Neural cell (in vitro differentiated cells): Measurements from ENCODE around the gene PDIA4. TPM values are rescaled to one million over a fixed set of nuclear protein-coding genes. Genes with fewer than 3 reads are reported as not detected.

Experiments
- H2AFZ ChIP-seq: fragments of 200-600, 300-800 bp; sonication (generic), shearing (Covaris generic); 2 replicates; pipeline ENCODE4 v1.6.0; 2014; ENCODE audit warnings: low read depth, mild to moderate bottlenecking, antibody characterized with exemption, low read length, moderate library complexity
- H3F3A ChIP-seq: fragments of 200-600 bp; shearing (Covaris generic); 2 replicates; pipeline ENCODE4 v1.6.1; 2016; ENCODE audit warnings: mild to moderate bottlenecking, moderate library complexity, mixed read lengths, antibody characterized with exemption, low read length; ENCODE audit not compliant: insufficient read depth, poor library complexity, severe bottlenecking
- H3K27ac ChIP-seq: fragments of 200-600, 300-800 bp; sonication (generic), shearing (Covaris generic); 2 replicates; pipeline ENCODE4 v1.5.1; 2014; ENCODE audit warnings: mild to moderate bottlenecking, low read length, moderate library complexity
- H3K27me3 ChIP-seq: fragments of 300-800, 200-600 bp; sonication (generic), shearing (Covaris generic); 2 replicates; pipeline ENCODE4 v1.6.0; 2014; ENCODE audit warnings: mild to moderate bottlenecking, low read depth, low read length, moderate library complexity; ENCODE audit not compliant: insufficient read depth
- H3K36me3 ChIP-seq: fragments of 300-800, 200-600 bp; sonication (generic), shearing (Covaris generic); 2 replicates; pipeline ENCODE4 v1.5.1; 2014; ENCODE audit warnings: mild to moderate bottlenecking, antibody characterized with exemption, low read length, moderate library complexity; ENCODE audit not compliant: insufficient read depth
- H3K4me2 ChIP-seq: fragments of 300-800, 200-600 bp; sonication (generic), shearing (Covaris generic); 2 replicates; pipeline ENCODE4 v1.6.0; 2014; ENCODE audit warnings: mild to moderate bottlenecking, low read length
- H3K4me3 ChIP-seq: fragments of 300-800, 200-600 bp; sonication (generic), shearing (Covaris generic); 2 replicates; pipeline ENCODE4 v1.5.1; 2014; ENCODE audit warnings: mild to moderate bottlenecking, low read length, moderate library complexity
- H3K79me2 ChIP-seq: fragments of 200-600 bp; shearing (Covaris generic); replicated peaks from 2 replicates; pipeline ENCODE4 v1.6.0; 2014; ENCODE audit warnings: mild to moderate bottlenecking, low read length, moderate library complexity; ENCODE audit not compliant: insufficient read depth
- H3K9ac ChIP-seq: fragments of 300-800, 200-600 bp; sonication (generic), shearing (Covaris generic); 2 replicates; pipeline ENCODE4 v1.6.1; 2016; ENCODE audit warnings: mild to moderate bottlenecking, low read length, mixed read lengths
- H3K9me2 ChIP-seq: fragments of 200-600 bp; shearing (Covaris generic); 2 replicates; pipeline ENCODE4 v1.6.1; 2016; ENCODE audit warnings: mild to moderate bottlenecking, low read length, mixed read lengths; ENCODE audit not compliant: insufficient read depth
- H3K9me3 ChIP-seq: fragments of 200-600, 300-800 bp; sonication (generic), shearing (Covaris generic); 2 replicates; pipeline ENCODE4 v1.6.1; 2016; ENCODE audit warnings: mild to moderate bottlenecking, mixed run types, low read length, moderate library complexity, mixed read lengths
- H4K20me1 ChIP-seq: fragments of 200-600 bp; shearing (Covaris generic); 2 replicates; pipeline ENCODE4 v1.6.1; 2016; ENCODE audit warnings: mild to moderate bottlenecking, mixed run types; ENCODE audit not compliant: insufficient read depth
- CTCF ChIP-seq: fragments of 450-650 bp; IDR thresholded peaks from 2 replicates; pipeline ENCODE4 v1.5.1; 2014; ENCODE audit warnings: antibody characterized with exemption, mild to moderate bottlenecking, moderate library complexity; ENCODE audit not compliant: poor library complexity, severe bottlenecking
- EP300 ChIP-seq: fragments of 450-650 bp; conservative IDR thresholded peaks from 2 replicates; pipeline ENCODE4 v1.6.1; 2014; ENCODE audit warnings: antibody characterized with exemption, mild to moderate bottlenecking, moderate library complexity; ENCODE audit not compliant: poor library complexity, severe bottlenecking
- EZH2 ChIP-seq: fragments of 200-600, 300-800 bp; shearing (Covaris generic), sonication (generic); IDR thresholded peaks from 2 replicates; pipeline ENCODE4 v1.6.1; 2014; ENCODE audit warnings: antibody characterized with exemption, low read length, borderline replicate concordance, mild to moderate bottlenecking; ENCODE audit not compliant: insufficient read depth, poor library complexity, severe bottlenecking
- MXI1 ChIP-seq: fragments of 450-650 bp; conservative IDR thresholded peaks from 2 replicates; pipeline ENCODE4 v1.6.1; 2014; ENCODE audit warnings: antibody characterized with exemption, mild to moderate bottlenecking; ENCODE audit not compliant: poor library complexity, severe bottlenecking
- POLR2AphosphoS5 ChIP-seq: IDR thresholded peaks from 2 replicates; pipeline ENCODE4 v1.6.1; 2012
- RAD21 ChIP-seq: fragments of 450-650 bp; conservative IDR thresholded peaks from 2 replicates; pipeline ENCODE4 v1.6.1; 2014; ENCODE audit warnings: antibody characterized with exemption, mild to moderate bottlenecking, moderate library complexity
- REST ChIP-seq: IDR thresholded peaks from 2 replicates; pipeline ENCODE4 v1.6.1; 2012; ENCODE audit warnings: borderline replicate concordance
- SMC3 ChIP-seq: fragments of 450-650 bp; conservative IDR thresholded peaks from 2 replicates; pipeline ENCODE4 v1.6.1; 2014; ENCODE audit warnings: antibody characterized with exemption, mild to moderate bottlenecking, moderate library complexity; ENCODE audit not compliant: poor library complexity
- TAF1 ChIP-seq: IDR thresholded peaks from 2 replicates; pipeline ENCODE4 v1.6.1; 2012; ENCODE audit warnings: low read depth
- polyA plus RNA-seq: library from polyadenylated mRNA; depleted of rRNA; stranded (reverse); fragments of >200 nt; gene quantifications from 2 replicates; pipeline ENCODE4 v1.2.3, GENCODE V29; 2014

PDIA4 gene
- polyA plus RNA-seq, 1 donor from 2014 or later, result 41.8 TPM

GRCh38 chr7:149007146-149007545, 21.2 kb downstream of the PDIA4 start:
- Histone ChIP-seq H3K36me3 (peaks cover 17% of the 10 kb centered on the region), H3K27me3 (no peaks in the 10 kb centered on the region), H3K9me3 (no peaks in the 10 kb centered on the region), H4K20me1 (no peaks in the 10 kb centered on the region), H3K4me3 (no peak overlapping the region), H3K27ac (no peak overlapping the region), H3K79me2 (no peaks in the 10 kb centered on the region), H3K4me2 (no peak overlapping the region), H2AFZ (no peak overlapping the region), H3F3A (no peaks in the 10 kb centered on the region), H3K9me2 (no peaks in the 10 kb centered on the region), H3K9ac (no peak overlapping the region)
- TF ChIP-seq TAF1 (no peak), REST (no peak), SMC3 (no peak)

- no peaks in the 10 kb centered on the region for H3K79me2 ChIP-seq
- H3K4me3 ChIP-seq, result no peak overlapping the region
- no peak for TF ChIP-seq POLR2AphosphoS5
- TF ChIP-seq CTCF, result no peak
- no peak for TF ChIP-seq EP300
- no peak for TF ChIP-seq EZH2
- TF ChIP-seq SMC3, result no peak
- no peak for TF ChIP-seq MXI1
- TF ChIP-seq RAD21, result no peak
- no peak for TF ChIP-seq TAF1
- no peak for TF ChIP-seq REST
- no peak overlapping the region for H2AFZ ChIP-seq
- no peaks in the 10 kb centered on the region for H3K9me3 ChIP-seq
- H3K27me3 ChIP-seq, result no peaks in the 10 kb centered on the region
- no peak overlapping the region for H3K9ac ChIP-seq
- no peaks in the 10 kb centered on the region for H3K9me2 ChIP-seq
- H4K20me1 ChIP-seq, result no peaks in the 10 kb centered on the region
- peaks cover 17% of the 10 kb centered on the region for H3K36me3 ChIP-seq
- H3F3A ChIP-seq, result no peaks in the 10 kb centered on the region
- H3K4me2 ChIP-seq, result no peak overlapping the region
- no peak overlapping the region for H3K27ac ChIP-seq
Measured at GRCh38 chr7:149006345-149006725, 22.0 kb downstream of the PDIA4 start.
